KMS-11 (cell line): ENCODE data around the gene TSEN34.

Source experiments
- H2AFZ ChIP-seq: fragments of 200-600 bp; sonication (generic); 2 replicates; pipeline ENCODE4 v1.6.1; 2016; ENCODE audit warnings: antibody characterized with exemption, mixed run types, low read depth
- H3K27ac ChIP-seq: fragments of 200-600 bp; sonication (generic); 2 replicates; pipeline ENCODE4 v1.6.1; 2016; ENCODE audit warnings: mild to moderate bottlenecking, mixed run types
- H3K27me3 ChIP-seq: fragments of 200-600 bp; sonication (generic); 2 replicates; pipeline ENCODE4 v1.6.1; 2017; ENCODE audit warnings: mild to moderate bottlenecking, low read depth, mixed run types, moderate library complexity; ENCODE audit not compliant: insufficient read depth
- H3K36me3 ChIP-seq: fragments of 200-600 bp; sonication (generic); 2 replicates; pipeline ENCODE4 v1.6.1; 2017; ENCODE audit warnings: mild to moderate bottlenecking, mixed run types; ENCODE audit not compliant: insufficient read depth
- H3K4me1 ChIP-seq: fragments of 200-600 bp; sonication (generic); 2 replicates; pipeline ENCODE4 v1.6.1; 2016; ENCODE audit warnings: mild to moderate bottlenecking, low read depth, mixed run types; ENCODE audit not compliant: poor library complexity, severe bottlenecking
- H3K4me2 ChIP-seq: fragments of 200-600 bp; sonication (generic); 2 replicates; pipeline ENCODE4 v1.7.0; 2016; ENCODE audit warnings: mild to moderate bottlenecking, mixed run types
- H3K4me3 ChIP-seq: fragments of 200-600 bp; sonication (generic); IDR thresholded peaks from 2 replicates; pipeline ENCODE4 v1.6.1; 2017; ENCODE audit warnings: low read depth, low read length, mixed read lengths; ENCODE audit not compliant: insufficient read depth
- H3K79me2 ChIP-seq: fragments of 200-600 bp; sonication (generic); 2 replicates; pipeline ENCODE4 v1.6.1; 2016; ENCODE audit warnings: low read depth, mixed run types; ENCODE audit not compliant: insufficient read depth
- H3K9ac ChIP-seq: fragments of 200-600 bp; sonication (generic); 2 replicates; pipeline ENCODE4 v1.6.1; 2016; ENCODE audit warnings: mild to moderate bottlenecking, mixed run types
- H4K20me1 ChIP-seq: fragments of 200-600 bp; sonication (generic); 2 replicates; pipeline ENCODE4 v1.6.1; 2016; ENCODE audit warnings: mild to moderate bottlenecking, mixed run types; ENCODE audit not compliant: insufficient read depth
- TF ChIP-seq, protein P1 (sequence below): fragments of 200-600 bp; sonication (generic); conservative IDR thresholded peaks from 2 replicates; pipeline ENCODE4 v1.6.1; 2017; ENCODE audit warnings: low read depth, mild to moderate bottlenecking, antibody characterized with exemption, low read length, moderate library complexity, mixed read lengths

Gene TSEN34

DNA sequence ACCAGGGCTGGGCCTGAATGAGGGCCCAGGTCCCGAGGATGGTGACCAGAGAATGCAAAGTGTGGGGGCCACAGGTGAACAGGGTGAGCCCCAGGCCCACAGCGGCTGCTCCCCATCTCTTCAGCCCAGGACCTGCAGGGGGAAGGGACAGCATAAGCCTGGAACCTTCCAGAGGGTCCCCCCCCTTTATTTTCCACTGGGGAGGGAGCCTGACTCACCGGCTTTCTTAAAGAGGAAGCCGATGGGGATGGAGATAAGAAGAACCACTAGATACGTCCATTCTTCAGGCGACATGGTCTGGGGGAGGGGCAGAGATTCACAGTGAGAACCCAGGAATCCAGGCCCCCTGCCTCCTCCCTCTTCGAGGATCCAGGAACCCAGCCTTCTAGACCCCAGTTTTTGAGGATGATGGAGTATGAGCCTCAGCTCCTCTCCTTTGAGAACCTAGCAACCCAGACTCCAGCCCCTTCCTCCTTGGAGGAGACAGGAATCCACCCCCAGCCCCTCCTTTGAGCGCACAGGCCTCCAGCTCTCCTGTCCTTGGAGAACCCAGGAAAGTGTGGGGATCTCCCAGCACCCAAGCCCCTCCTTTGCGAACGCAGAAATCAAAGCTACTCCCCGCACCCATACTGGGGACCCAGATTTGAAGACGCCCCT, 2.8 kb upstream of the TSEN34 start:
- TF ChIP-seq, protein P1, sequence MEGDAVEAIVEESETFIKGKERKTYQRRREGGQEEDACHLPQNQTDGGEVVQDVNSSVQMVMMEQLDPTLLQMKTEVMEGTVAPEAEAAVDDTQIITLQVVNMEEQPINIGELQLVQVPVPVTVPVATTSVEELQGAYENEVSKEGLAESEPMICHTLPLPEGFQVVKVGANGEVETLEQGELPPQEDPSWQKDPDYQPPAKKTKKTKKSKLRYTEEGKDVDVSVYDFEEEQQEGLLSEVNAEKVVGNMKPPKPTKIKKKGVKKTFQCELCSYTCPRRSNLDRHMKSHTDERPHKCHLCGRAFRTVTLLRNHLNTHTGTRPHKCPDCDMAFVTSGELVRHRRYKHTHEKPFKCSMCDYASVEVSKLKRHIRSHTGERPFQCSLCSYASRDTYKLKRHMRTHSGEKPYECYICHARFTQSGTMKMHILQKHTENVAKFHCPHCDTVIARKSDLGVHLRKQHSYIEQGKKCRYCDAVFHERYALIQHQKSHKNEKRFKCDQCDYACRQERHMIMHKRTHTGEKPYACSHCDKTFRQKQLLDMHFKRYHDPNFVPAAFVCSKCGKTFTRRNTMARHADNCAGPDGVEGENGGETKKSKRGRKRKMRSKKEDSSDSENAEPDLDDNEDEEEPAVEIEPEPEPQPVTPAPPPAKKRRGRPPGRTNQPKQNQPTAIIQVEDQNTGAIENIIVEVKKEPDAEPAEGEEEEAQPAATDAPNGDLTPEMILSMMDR: no peak
- H3K27ac ChIP-seq: peak overlapping the region; percentile 94; the same call in 1 of the 2 replicates
- H3K27me3 ChIP-seq: no peaks in the 10 kb centered on the region
- no peaks in the 10 kb centered on the region for H3K36me3 ChIP-seq
- H2AFZ ChIP-seq: peak overlapping the region; percentile 53; the same call in 1 of the 2 replicates
- peaks cover 18% of the 10 kb centered on the region for H3K4me1 ChIP-seq
- no peaks in the 10 kb centered on the region for H4K20me1 ChIP-seq
- H3K9ac ChIP-seq: peak overlapping the region; percentile 64; the same call in 1 of the 2 replicates
- H3K79me2 ChIP-seq: peaks cover 3% of the 10 kb centered on the region; the same call in 1 of the 2 replicates
- H3K4me2 ChIP-seq: peak overlapping the region; percentile 90
- no peak overlapping the region for H3K4me3 ChIP-seq

DNA sequence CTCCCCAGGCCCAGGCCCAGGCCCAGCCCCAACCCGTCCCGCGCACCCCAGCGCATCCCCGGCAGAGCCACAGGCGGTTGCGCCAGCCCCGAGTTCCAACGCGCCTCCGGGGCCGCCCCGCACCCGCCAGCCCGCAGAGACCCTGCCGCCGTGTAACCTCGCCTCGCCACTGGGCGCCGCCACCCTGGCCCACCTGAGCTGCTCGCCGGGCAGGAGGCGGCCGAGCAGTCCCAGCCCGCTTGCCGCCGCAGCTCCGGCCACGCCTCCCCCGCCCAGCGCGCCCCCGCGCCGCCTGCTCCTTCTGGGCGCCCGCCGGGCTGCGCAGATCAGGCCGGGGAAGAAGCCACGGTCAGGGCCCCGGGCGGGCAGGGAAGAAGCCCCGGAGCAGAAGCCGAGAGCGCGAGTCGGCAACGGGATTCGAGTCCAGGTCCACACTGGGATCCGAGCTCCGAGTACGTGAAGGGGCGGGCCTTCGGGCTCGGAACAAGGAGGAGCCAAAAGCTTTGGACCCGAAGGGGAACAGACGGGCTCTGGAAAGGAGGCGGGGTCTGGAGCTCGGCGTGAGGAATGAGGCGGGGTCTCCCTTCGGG, 1.9 kb upstream of the TSEN34 start, which contains the start of gene MBOAT7:
Gene MBOAT7 (minus strand): TSS at position 436 of the 590 bp plus-strand sequence. CDS start 1,072 bp downstream, outside the sequence.
- no peaks in the 10 kb centered on the region for H4K20me1 ChIP-seq
- H3K79me2 ChIP-seq: peaks cover 3% of the 10 kb centered on the region; the same call in 1 of the 2 replicates
- TF ChIP-seq, protein P1: no peak; the same call in 1 of the 2 replicates

DNA sequence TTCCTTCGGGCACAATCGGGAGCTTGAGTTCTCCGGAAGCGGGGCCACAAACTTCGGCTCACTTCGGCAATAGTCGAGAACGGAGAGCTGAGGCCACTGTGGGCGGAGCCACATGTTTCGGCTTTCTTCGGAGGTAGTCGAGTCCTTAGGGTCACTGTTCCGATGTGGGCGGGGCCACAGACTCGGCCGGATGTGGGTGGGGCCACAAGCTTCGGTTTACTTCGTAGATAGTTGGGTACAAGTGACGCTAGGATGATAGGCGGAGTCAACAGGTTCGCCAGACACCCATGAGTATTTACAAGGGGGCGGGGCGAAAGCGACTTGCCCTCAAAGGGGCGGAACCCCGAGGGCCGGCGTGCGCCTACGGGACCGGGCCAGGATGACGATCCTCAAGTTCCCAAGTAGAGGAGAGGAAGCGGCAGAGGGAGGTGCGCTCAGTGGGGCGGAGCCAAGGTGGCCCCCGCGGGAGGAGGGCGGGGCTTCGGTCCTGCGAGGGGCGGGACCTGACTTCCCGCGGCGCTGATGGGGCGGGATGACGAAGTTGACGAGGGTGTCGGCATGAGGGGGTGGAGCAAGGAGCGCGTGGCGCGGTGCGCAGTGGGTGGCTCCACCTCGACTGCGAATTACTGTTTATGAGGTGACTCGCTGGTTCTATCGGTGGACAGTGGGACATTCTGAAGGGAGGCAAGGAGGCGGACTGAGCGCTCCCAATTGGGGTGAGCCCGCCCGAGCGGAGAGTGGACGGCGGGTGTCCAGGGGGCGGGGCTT, 1.2 kb upstream of the TSEN34 start:
- H3K79me2 ChIP-seq: peaks cover 3% of the 10 kb centered on the region; the same call in 1 of the 2 replicates
- no peaks in the 10 kb centered on the region for H3K27me3 ChIP-seq
- H3K9ac ChIP-seq: peak overlapping the region; percentile 93
- H3K4me3 ChIP-seq: no peak overlapping the region
- no peaks in the 10 kb centered on the region for H3K36me3 ChIP-seq
- no peak overlapping the region for H3K4me2 ChIP-seq
- H3K4me1 ChIP-seq: peaks cover 18% of the 10 kb centered on the region
- no peaks in the 10 kb centered on the region for H4K20me1 ChIP-seq
- peak overlapping the region; percentile 94 for H3K27ac ChIP-seq
- TF ChIP-seq, protein P1: no peak
- H2AFZ ChIP-seq: peak overlapping the region; percentile 70

More for the DNA sequence above, 1.9 kb upstream of the TSEN34 start, which contains the start of gene MBOAT7:
- peak within 1 kb of the TSS; percentile 93 for H3K9ac ChIP-seq
- no peak within 1 kb of the TSS for H3K4me3 ChIP-seq
- H2AFZ ChIP-seq: peak within 1 kb of the TSS; percentile 70
- H3K36me3 ChIP-seq: no peaks in the 10 kb centered on the region
- no peaks in the 10 kb centered on the region for H3K27me3 ChIP-seq
- peak within 1 kb of the TSS; percentile 90 for H3K4me2 ChIP-seq
- peak within 1 kb of the TSS; percentile 94 for H3K27ac ChIP-seq
- H3K4me1 ChIP-seq: peaks cover 18% of the 10 kb centered on the region

DNA sequence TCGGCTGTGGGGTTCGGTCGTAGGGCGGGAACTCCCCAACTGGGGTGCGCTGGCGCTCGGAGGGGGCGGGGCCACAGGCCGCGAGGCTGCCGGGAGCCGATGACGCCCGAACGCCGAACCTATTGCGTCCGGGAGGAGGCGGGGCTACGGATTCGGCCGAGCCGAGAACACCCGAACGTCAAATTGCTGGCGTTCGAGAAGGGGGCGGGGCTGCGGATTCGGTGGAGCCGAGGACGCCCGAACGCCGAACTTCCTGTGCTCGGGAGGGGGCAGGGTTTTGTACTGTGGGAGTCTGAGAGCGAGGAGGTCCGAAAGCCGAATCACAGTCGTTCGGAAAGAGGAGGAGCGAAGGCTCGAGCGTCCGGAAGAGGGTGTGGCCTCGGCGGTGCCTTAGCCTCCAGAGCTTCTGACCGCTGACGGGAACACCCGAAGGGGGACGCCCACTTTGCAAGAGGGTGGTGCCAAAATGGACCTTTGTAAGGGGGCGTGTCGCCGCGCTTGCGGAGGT, 551 bp upstream of the TSEN34 start:
- H3K9ac ChIP-seq: peak overlapping the region; percentile 93
- H3K4me2 ChIP-seq: no peak overlapping the region
- H4K20me1 ChIP-seq: no peaks in the 10 kb centered on the region
- peak overlapping the region; percentile 94 for H3K27ac ChIP-seq
- no peaks in the 10 kb centered on the region for H3K27me3 ChIP-seq
- no peak overlapping the region for H3K4me3 ChIP-seq
- TF ChIP-seq, protein P1: no peak
- H2AFZ ChIP-seq: peak overlapping the region; percentile 70
- H3K79me2 ChIP-seq: peaks cover 3% of the 10 kb centered on the region; the same call in 1 of the 2 replicates
- H3K4me1 ChIP-seq: peaks cover 18% of the 10 kb centered on the region
- no peaks in the 10 kb centered on the region for H3K36me3 ChIP-seq
